Stimulated activated CD4-positive, alpha-beta T cell treated with anti-CD3 and anti-CD28 coated beads, Interleukin-2, amount 100 ng/mL, for 24 hours (primary cell): Measurements from ENCODE around the gene DPM2.

Experiments used
- DNase-seq, 2 donors: peaks; one replicate each; pipeline ENCODE4 v3.0.0-alpha.2; 2020

The DPM2 gene

DNA sequence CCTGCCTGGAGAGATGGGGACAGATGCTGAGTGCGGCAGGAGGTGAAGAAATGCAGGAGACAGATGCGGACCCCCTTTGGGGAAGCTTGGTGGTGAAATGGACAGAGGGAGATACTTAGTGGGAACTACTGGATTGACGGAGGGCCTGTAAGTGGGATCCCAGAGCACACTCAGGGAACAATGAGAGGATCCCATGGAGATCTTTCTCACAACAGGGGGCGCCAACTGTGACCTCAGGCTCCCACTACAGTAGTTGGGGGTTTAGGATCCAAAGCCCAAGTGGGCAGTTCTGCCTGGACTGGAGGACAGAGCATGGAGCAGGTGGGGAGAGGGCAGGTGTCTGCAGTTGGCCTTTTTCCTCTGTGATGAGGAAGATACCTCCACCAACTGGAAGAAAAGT is 3.4 kb downstream of the DPM2 start:
- DNase-seq = no peak

DNA sequence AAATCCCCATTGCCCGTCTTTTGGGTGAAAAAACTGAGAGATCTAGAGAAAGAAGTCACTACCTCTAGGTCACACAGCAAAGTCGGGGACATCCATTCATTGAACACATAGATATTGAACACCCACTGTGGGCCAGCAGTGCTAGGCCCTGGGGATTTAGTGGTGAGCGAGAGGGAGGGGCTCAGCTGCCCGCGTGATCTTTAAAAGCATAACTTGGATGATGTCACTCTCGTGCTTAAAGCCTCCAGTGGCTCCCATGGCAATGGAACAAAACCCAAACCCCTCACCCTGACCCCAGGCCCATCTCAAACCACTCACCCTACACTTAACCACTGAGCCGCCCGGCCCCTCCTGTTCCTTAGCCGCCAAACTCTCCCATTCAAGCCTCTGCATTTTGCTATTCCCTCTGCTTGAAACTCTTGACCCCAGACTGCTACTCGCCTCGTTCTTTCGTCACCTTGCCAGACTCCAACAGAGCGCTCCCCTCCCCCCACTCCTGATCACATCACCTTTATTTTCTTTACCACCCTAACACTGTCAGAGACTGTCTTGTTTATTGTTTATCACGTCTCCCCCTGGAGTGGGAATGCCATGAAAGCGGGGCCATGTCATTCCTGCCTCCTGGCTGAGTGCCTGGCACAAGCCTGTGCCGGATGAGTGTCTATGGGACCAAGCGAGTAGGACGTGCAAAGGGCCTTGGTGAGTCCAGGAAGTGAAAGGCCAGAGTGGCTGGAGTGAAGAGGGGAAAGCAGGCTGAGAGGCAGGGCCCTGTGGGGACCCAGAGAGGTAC is 6.4 kb downstream of the DPM2 start:
- no peak for DNase-seq

- DNase-seq = peak; percentile 77 to 81
Observed at GRCh38 chr9:127930231-127931091, 7.2 kb downstream of the DPM2 start, which contains the start of gene PIP5KL1. PIP5KL1 (minus strand) TSS chr9:127930777; CDS start chr9:127930752, 25 bp downstream.

GRCh38 chr9:127929625-127929979 is 8.1 kb downstream of the DPM2 start:
- DNase-seq = no peak

DNA sequence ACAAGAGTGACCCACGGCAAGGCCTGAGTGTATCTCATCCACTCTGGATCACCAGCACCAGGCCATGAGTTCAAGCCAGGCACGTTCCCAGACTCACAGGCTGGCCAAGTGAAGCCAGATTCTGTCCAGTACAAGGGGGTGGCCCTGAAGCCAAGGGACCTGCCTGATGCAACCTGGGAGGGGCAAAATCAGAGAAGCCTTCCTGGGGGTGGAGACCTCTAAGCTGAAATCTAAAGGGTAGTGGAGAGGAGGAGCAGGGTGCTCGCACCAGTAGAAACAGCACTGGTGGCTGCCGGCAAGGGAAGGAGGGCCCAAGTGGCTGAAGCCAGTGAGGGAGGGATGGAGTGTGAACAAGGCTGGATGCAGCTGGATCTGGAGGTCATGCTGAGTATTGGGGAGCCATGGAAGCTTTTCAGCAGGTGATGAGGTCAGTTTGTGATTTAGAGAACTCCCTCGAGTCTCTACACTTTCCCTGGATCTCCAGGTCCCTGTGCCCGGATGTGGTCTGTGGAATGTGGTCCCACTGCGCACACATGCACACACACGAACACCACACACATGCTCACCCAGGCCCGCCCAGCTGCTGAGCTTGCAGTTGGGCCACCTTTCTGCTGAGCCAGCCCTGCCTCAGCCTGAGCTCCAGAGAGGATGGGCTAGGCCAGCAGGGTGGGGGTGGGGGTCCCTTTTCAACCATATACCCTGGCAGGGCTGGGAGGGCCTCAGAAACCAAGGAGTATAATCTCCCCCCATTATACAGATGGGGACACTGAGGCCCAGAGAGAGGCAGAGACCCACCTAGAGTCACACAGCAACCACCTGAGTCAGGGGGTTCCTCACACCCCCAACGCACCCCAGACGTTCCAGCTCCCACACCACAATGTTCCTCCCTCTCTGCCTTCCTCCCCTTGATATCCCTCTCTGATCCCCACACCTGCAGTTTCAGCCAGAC is 8.7 kb downstream of the DPM2 start:
- DNase-seq = no peak

DNA sequence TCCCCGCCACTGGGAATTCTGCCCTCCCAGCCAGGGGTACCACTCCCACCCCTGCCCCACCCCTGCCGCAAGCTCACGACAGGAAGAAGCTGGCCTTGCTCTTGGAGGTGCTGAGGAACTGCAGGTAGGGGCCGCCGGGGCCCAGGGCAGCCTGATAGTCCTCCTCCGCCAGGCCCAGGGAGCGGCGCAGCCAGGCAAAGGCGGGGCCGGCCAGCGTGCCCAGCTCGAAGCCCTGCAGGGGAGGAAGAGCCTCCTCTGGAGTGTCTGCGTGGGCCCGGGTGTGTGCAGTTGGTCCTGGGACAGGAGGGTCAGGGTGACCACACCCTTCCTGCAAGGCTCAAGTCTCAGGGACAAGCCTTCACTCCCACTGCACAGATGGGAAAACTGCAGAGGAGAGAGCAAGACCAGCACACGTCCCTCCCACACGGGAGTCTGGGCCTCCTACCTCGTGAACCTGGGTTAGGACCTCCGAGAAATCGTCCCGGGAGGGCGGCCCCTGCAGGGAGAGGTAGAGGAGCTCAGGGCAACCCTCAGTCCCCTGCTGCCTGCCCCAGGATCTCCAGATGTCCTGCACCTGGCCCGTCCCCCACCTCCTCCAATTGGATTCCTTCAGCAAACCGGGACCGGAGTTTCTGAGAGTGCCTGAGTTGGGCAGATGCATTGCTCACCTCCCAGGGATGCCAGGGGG is 9.5 kb downstream of the DPM2 start:
- no peak for DNase-seq

DNA sequence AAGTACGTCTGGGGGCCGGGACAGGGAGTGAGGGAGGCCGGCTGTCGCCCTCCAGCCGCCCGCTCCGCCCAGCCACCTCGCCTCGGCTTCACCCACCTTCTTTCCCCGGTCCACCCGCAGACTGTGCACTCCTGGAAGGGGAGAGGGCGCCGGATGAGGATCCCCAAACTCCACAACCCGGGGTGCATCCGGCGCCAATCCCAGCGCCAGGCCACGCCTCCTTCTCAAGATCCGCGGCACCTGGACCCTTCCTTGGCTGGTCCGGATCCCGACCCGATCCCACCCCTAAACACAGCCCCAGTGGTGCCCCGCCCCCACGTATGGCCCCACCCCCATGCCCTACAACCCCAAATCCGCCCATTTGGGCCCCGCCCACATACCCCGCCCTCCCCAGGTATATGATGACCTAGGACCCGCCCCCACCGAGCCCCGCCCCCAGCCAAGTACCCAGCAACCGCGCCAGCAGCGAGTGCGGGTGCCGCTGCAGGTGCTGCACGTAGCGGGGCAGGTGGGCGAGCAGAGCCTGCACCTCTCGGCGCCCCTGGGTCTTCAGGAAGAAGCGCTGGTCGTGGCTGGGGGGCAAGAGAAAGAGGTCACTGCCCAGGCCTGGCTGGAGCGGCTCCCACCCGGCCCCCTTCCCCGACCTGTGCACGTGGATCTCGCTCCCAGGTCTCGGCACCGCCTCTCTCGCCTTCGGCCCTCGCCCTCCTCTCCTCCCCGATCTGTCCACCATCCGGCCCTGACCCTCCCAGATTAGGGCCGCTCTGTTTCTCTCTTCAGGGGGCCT is 10.3 kb downstream of the DPM2 start:
- peak; percentile 70 to 76 for DNase-seq

- peak in 1 of 2 donors; percentile 31 for DNase-seq
Observed at GRCh38 chr9:127926906-127927200, 10.8 kb downstream of the DPM2 start.

DNA sequence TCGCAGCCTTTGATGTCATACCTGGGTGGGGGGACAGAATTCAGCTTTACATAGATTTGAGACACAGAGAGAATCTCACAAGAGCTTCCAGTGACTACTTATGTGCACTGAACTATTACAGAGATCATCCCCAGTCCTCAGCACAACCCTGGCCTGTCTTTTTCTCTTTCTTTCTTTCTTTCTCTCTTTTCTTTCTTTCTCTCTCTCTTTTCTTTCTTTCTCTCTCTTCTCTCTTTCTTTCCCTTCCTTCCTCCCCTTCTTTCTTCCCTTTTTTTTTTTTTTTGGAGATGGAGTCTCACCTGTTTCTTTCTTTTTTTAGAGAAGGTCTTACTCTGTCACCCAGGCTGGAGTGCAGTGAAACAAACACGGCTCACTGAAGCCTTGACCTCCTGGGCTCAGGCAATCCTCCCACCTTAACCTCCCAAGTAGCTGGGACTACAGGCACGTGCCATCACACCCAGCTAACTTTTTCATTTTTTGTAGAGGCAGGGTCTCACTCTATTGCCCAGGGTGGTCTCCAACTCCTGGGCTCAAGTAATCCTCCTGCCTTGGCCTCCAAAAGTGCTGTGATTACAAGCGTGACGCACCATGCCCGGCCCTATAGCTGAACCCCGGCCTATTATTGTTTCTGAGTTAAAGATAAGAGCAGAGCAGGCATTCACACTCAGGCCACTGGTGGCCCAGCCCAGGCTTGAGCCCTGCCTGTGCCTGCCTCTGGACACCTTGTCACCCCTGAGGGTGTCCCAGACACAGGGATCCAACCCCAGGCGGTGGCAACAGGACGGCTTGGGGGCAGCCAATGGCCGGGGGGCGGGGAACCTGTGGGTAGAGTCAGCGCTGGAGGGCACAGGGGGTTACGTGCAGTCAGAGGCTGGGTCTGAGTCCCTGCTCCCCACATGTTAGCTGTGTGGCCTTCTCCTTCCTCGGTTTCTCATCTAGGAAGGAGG is 11.4 kb downstream of the DPM2 start:
- no peak for DNase-seq

DNA sequence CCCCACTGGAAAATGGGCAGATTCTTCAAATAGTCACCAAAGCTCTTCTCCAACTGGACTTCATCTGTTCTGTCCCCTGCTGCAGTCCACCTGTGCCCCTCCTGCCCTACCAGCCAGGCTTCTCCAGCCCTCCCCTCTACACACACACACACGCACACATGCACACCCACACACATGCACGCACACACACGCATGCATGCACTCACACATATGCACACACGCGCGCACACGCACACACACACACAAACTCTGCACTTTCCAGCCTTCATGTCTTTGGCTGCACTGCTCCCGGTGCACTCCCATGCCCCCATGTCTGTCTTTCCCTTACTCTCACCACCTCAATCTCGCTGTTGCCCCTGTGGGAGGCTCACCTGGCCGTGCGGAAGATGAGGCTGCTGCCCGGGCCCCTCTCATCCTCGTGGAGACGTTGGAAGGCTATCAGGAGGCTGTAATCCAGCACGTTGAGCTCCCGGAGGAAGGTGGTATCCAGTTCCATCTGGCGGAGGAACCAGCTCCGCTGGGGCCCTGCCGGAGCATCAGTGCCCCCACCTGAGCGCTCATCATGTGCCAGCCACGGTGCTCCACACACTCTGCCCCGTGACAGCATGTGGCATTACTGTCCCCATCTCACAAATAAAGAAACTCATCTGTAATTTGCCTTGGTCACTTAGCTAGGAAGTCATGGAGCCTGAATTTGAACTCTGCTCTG is 12.8 kb downstream of the DPM2 start:
- no peak for DNase-seq

DNA sequence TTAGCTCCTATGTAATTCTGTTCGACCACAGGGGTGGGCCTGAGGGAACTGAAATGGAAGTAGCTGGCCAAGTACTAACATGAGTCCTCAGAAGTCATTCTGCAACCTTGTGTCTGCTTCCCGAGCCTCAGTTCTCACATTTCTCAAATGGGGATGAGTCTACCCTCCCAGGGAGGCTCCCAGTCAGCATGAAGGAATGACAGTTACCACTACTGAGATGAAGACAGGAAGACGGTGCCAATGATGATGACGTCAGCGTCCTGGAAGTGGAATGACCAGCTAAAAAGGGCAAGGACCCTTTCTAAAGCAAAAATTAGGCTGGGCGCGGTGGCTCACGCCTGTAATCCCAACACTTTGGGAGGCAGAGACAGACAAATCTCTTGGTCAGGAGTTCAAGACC is 13.9 kb downstream of the DPM2 start:
- DNase-seq = no peak

DNA sequence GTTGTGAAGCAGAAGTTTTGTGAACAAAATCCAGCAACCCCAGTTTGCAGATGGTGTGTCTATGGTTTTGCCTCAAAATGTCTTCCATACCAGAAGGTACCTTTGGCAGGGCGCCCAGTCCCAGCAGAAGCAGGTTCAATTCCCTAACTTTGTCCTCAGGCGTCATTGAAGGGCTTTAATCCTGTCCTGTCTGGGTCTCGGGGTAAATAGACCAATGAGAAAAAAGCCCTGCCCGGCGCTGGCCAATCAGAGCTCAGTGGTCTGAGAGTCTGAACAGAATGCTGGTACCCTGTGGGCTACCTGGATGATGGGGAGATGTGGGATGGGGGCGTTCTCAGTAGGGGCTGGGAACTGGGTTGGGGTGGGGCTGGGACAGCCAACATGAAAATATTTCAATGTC is 14.6 kb downstream of the DPM2 start:
- DNase-seq = no peak

- peak; percentile 85 to 87 for DNase-seq
Observed at GRCh38 chr9:127921557-127922120, 16.0 kb downstream of the DPM2 start.

DNA sequence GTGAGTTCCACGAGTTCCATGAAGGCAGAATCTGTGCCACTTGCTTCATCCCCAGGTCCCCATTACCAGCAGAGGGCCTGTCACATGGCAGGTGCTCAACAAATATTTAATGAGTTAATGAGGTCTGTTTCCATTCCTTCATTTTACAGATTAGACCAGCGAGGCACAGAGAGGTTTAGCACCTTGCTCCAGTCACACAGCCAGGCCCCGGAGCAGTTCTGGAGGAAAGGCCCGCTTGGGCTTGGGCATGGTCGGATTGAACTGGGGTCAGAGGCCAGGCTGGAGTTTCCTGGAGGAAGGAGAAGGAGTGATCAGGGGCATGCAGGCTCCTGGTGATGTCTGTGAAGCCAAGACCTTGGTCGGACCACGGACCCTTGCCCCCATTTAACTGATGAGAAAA is 16.9 kb downstream of the DPM2 start:
- DNase-seq = no peak

GRCh38 chr9:127919253-127919815 is 18.3 kb downstream of the DPM2 start:
- peak in 1 of 2 donors; percentile 36 for DNase-seq

- no peak for DNase-seq
Observed at GRCh38 chr9:127918183-127919107, 19.2 kb downstream of the DPM2 start.

DNA sequence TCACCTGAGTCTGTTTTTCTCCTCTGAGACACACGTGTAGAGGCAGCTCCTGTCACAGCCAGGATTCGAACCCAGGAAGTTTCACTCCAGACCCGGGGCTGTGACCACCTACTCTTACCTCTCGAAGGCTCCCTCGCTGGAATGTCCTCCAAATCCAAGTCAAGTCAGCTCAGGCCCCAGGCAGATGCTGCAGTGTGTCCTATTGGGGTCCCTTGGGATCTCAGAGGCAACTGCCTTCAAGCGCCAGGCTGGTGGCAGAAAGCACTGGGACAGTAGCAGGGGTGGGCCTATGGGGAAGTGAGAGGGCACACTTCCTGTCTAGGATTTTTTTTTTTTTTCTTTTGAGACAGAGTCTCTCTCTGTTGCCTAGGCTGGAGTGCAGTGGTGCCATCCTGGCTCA is 20.1 kb downstream of the DPM2 start:
- no peak for DNase-seq
